Sigmoid colon (tissue), 4 donors: ENCODE measurements around the gene CDKN2A.

Source experiments
- EP300 ChIP-seq, 4 donors: sonication (generic); formaldehyde crosslinking; IDR thresholded peaks; one replicate each; pipeline ENCODE4 v1.6.1; 2017; ENCODE audit warnings: antibody characterized with exemption in 4 of 4
- TF ChIP-seq, protein P1 (sequence below), 4 experiments: fragments of 450-650 bp in 3 of 4; fragments of 200-600 bp in 1 of 4; IDR thresholded peaks; one replicate each; pipeline ENCODE4 v1.5.1; 2016 to 2019; ENCODE audit warnings: antibody characterized with exemption in 4 of 4, mild to moderate bottlenecking in 3 of 4, moderate library complexity in 2 of 4

DNA sequence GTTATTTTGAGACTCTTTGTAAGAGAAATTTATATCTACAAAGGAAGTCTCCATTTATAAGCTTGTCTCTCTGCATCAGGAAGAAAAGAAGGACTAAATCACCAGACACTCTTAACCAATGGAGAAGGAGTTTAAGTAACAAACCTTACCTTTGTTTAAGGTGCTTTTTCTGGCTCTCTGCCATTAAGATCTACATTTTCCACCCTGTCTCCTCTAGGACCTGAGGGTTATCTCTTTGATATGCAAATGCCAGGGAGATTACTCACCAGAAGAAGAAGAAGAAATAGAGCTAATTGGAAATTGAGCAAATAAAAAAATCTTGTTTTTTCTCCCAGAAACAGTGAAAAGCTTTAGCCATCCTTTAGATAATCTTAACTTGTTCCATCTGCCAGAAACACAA is 60.9 kb downstream of the CDKN2A start:
- TF ChIP-seq EP300 (IDR thresholded peaks at IDR 0.05), result no peak
- TF ChIP-seq, protein P1, sequence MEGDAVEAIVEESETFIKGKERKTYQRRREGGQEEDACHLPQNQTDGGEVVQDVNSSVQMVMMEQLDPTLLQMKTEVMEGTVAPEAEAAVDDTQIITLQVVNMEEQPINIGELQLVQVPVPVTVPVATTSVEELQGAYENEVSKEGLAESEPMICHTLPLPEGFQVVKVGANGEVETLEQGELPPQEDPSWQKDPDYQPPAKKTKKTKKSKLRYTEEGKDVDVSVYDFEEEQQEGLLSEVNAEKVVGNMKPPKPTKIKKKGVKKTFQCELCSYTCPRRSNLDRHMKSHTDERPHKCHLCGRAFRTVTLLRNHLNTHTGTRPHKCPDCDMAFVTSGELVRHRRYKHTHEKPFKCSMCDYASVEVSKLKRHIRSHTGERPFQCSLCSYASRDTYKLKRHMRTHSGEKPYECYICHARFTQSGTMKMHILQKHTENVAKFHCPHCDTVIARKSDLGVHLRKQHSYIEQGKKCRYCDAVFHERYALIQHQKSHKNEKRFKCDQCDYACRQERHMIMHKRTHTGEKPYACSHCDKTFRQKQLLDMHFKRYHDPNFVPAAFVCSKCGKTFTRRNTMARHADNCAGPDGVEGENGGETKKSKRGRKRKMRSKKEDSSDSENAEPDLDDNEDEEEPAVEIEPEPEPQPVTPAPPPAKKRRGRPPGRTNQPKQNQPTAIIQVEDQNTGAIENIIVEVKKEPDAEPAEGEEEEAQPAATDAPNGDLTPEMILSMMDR (IDR thresholded peaks at IDR 0.05), result no peak
